Erythroblast (primary cell): Measurements from ENCODE around the gene NRSN2.

Source experiments
- DNase-seq, 2 experiments: peaks; one replicate each; lab custom pipeline; 2025; lab: John Stamatoyannopoulos, UW
- GATA1 ChIP-seq: IDR thresholded peaks from 2 replicates; pipeline ENCODE4 v1.6.1; 2011; ENCODE audit warnings: low read depth, mild to moderate bottlenecking, control low read depth, low read length, moderate library complexity
- POLR2A ChIP-seq: IDR thresholded peaks from 2 replicates; pipeline ENCODE4 v1.6.1; 2011; ENCODE audit warnings: mild to moderate bottlenecking, low read length

Gene NRSN2

DNA sequence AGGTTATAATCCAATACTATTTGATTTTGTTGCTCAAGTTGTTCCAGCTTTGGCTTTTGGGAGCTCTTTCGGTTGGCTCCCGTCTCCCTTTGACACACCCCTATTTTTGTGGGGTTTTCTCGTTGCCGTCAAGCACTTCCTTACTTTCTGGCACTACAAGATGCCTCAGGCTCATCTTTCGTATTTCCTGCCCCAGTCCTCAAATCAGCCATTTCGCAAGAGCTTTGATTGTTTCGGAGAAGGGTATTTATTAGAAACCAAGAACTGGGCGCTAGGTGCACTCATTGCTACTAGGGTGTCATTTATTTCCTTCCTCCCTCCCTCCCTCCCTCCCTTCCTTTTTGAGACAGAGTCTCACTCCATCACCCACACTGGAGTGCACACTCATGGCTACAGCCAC is 34.8 kb upstream of the NRSN2 start:
- TF ChIP-seq POLR2A (no peak), GATA1 (no peak)
- no peak for DNase-seq

DNA sequence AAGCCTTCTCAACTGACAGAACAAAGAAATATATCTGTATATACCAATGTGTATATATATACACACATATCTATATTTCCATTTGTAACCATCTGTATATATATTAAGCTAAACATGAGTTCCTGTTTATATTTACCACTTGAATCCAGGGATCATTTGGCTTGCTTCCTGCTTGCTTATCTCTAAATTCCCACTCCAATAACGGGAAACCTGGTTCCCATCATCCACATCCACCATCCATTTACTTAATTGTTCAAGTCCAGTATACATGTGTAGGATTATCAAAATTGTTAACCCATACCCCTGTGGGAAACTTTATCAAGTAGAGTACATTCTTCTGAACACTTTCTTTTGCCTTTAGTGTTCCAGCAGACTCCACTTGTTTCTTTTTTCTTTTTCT is 34.0 kb upstream of the NRSN2 start:
- no peak for DNase-seq
- no peak for TF ChIP-seq POLR2A
- no peak for TF ChIP-seq GATA1

DNA sequence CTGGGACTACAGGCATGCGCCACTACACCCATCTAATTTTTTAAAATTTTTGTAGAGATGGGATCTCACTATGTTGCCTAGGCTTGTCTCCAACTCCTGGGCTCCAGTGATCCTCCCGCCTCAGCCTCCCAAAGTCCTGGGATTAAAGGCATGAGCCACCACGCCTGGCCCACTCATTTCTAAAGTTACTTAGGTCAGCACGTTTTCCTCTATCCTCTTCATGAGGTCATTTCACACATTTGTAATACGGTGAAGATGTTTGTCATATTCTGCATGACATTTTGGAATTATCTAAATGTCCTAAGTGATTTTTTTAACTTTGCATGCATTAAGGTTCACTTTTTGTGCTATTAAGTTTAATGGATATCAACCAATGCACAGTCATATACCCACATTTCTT is 33.5 kb upstream of the NRSN2 start:
- no peak for TF ChIP-seq POLR2A
- TF ChIP-seq GATA1 = no peak
- no peak for DNase-seq

DNA sequence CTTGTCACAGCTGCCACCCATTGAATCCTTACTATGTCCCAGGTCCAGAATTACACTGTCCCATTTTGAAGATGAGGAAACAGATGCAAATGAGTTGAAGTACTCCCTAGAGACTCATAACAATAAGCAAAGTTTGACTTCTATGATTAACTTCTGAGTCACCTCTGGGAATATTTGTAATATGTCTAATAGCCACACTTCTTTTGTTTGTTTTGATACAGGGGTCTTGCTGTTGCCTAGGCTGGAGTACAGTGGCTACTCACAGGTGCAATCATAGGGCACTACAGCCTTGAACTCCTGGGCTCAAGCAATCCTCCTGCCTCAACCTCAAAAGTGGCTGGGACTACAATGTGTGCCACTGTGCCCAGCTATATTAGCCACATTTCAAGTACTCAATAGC is 33.0 kb upstream of the NRSN2 start:
- TF ChIP-seq POLR2A (no peak), GATA1 (no peak)
- no peak for DNase-seq

DNA sequence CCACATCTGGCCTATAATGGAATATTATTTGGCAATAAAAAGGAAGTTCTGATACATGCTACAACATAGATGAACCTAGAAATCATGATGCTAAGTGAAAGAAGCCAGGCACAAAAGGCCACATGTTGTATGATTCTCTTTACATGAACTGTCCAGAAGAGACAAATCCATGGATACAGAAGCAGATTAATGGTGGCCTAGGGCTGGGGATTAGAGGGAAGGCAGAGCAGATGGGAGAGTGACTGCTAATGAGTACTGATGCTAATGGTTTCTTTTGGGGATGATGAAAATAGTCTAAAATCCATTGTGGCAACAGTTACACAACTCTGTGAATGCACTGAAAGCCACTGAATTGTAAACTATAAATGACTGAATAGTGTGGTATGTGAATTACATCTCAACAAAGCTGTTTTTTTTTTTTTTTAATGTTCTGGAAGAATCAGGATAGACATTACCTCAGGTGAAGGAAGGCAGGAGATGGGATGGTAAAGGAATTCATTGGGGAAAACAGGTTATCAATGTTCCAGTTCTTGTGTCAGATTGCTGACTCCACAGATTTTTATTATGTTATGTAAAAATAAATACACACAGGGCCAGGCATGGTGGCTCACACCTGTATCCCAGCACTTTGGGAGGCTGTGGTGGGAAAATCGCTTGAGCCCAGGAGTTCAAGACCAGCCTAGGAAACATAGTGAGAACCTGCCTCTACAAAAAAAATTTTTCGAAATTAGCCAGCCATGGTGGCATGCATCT is 30.4 kb upstream of the NRSN2 start:
- TF ChIP-seq POLR2A (no peak), GATA1 (no peak)

DNA sequence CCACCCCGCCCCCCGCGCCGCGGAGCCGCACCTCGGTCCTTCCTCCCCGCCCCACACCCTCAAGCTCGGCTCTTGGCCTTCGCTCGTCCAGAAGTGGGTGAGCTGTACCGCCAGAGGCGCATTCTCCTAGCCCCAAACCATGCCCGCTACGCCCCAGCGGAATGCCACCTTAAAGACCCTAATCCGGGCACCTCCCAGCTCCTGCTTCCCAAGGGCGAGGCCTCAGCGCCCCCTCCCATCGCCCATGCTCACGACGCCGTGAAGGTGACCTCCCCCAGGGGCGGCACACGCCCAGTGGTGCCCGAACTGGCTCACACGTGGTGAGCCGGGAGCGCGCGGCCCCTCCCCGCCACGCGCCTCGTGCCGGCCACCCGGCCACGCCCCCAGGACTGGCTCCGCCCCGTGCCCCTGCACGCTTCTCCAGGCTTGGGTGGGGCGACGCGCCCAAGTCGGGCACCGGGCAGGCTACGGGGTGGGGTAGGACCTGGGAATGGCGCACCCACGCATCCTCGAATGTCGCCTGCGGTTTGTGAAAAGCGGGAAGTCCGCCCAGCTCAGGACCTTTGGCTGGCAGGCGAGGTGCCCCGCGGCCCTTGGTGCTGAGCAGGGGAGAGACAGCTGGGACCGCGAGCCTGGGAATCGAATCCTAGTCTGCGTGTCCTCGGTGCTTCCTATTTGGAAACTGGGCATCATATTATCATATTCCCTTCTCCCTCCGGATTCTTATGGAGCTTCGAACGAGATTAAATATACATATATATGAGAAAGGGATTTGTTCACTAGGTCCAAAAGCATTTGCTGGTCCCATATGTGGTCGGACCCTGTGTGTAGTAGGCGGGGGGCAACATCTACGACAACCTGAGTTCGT is 22.5 kb upstream of the NRSN2 start:
- TF ChIP-seq POLR2A (peak; percentile 60), GATA1 (no peak)
- DNase-seq = peak; percentile 90 to 92

More for the DNA sequence above, 30.4 kb upstream of the NRSN2 start:
- no peak for DNase-seq

DNA sequence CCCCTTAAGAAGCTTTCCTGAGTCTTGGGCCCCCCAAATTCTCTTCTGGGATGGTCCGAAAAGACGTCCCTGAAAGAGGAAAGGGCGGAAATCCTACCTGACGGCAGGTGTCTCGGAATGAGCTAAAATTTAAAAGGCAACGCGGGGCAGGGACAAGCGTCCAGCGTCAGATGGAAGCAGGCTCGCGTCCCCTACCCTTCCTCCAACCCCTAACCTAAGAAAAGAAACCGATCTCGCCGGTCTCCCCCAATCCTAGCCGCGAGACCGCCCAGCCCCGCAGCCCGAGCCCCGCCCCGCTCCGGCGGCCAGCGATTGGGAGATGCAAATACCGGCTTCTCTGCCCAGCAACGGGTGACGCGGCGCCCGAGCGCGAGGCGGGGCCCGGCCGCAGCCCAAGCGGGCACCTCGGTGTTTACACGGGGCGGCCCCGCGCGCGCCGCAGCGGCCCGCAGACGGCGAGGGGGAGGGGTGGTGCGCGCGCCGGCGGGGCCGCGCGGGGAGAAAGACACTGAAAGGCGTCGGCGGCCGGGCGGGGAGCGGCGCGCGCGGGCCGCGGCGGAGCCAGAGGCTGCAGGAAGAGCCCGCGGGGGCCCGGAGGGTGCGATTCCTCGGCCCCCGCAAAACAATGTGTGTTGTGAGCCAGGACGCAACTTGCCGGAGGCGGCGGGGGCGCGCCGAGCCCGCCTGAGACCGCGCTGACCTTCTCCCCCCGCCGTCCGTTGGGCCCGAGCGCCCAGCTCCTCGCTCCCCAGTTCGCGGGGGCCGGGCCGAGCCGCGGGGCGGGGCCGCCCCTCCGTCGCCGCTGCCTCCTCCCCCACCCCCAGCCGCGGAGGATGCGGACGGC is 21.6 kb upstream of the NRSN2 start, which contains the start of gene SOX12:
SOX12 (plus strand) TSS at position 508 of the 844 bp plus-strand sequence. CDS start 373 bp downstream, outside the sequence.
- peak; percentile 95 to 97 for DNase-seq
- TF ChIP-seq POLR2A = peak; percentile 39
- no peak for TF ChIP-seq GATA1

DNA sequence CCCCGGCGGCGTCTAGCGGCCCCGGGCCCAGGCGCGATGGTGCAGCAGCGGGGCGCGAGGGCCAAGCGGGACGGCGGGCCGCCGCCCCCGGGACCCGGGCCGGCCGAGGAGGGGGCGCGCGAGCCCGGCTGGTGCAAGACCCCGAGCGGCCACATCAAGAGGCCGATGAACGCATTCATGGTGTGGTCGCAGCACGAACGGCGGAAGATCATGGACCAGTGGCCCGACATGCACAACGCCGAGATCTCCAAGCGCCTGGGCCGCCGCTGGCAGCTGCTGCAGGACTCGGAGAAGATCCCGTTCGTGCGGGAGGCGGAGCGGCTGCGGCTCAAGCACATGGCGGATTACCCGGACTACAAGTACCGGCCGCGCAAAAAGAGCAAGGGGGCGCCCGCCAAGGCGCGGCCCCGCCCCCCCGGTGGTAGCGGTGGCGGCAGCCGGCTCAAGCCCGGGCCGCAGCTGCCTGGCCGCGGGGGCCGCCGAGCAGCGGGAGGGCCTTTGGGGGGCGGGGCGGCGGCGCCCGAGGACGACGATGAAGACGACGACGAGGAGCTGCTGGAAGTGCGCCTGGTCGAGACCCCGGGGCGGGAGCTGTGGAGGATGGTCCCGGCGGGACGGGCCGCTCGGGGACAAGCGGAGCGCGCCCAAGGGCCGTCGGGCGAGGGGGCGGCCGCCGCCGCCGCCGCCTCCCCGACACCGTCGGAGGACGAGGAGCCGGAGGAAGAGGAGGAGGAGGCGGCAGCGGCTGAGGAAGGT is 20.8 kb upstream of the NRSN2 start:
- no peak for TF ChIP-seq POLR2A
- no peak for TF ChIP-seq GATA1
- DNase-seq = peak; percentile 71 to 73

DNA sequence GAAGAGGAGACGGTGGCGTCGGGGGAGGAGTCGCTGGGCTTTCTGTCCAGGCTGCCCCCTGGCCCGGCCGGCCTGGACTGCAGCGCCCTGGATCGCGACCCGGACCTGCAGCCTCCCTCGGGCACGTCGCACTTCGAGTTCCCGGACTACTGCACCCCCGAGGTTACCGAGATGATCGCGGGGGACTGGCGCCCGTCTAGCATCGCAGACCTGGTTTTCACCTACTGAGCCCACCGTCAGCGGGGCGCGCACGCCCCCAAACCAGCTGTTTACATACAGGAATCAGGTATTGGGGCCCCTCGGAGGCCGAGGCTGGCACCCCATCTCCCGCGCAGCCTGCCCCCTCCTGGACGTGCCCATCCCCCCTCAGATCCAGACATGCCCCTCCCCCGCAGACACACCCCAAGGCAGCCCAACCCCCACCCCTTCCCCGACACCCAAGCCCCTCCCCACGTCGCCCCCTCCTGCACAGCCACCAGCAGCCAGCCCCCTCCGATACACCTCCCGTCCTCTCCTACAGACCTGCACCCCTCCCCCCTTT is 20.2 kb upstream of the NRSN2 start:
- peak; percentile 64 to 69 for DNase-seq
- TF ChIP-seq POLR2A (peak; percentile 28), GATA1 (no peak)

DNA sequence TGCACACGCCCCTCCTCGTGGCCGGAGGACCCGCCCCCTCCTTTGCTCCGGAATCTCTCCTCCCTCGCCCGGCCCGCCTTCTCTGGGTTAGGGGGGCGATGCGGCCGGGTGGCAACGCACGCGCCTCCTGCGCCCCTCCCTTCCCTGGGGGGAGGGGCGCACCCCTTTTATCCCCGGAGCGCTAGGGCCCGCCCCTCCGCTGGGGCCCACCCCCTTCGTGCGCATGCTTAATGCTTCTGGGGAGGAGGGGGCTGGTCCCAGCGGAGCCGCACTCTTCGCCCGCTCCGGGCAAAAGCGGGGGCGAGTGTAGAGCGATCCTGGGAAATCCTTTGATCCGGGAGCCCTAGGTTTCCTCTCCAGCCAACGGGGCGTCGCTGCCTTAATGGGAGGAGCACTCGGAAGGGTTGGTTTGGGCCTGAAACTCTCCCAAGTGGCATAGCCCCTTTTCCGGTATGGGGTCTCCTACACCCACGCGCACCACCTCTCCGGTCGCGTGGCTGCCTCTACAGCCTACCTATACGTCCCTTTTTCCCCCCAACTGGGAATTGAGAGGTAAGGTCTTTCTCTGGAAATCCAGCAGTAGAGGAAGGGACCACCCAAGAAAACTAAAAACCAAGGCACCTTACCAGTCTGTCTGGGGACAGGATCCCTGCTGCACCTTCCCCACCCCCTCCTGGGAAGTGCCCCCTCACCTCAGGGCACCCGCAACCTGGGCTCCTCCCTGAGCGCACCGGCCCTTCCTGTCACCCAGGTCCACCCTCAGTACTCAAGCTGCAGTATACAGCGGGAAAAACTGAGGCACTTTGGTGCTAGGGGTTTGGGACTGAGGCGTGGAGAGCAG is 19.5 kb upstream of the NRSN2 start:
- TF ChIP-seq GATA1 = no peak
- TF ChIP-seq POLR2A = peak; percentile 2
- DNase-seq = peak; percentile 81 to 88
